Stomach (tissue), 9 donors: Measurements from ENCODE around the gene STYXL1. TPM values are rescaled to one million over a fixed set of nuclear protein-coding genes. Genes with fewer than 3 reads are reported as not detected.

Experiments used
- DNase-seq, 2 donors: peaks; one replicate each; pipeline versions ENCODE4 v3.0.0 to v3.0.0-alpha.2; 2013 to 2019
- H3K27ac ChIP-seq, 5 donors: fragments of 200-600 bp in 4 of 5; sonication (generic) in 4 of 5; one replicate each; pipeline ENCODE4 v1.5.1; 2013 to 2019; ENCODE audit warnings: mild to moderate bottlenecking in 1 of 5, moderate library complexity in 1 of 5
- H3K27me3 ChIP-seq, 3 donors: fragments of 200-600 bp; sonication (generic); one replicate each; pipeline ENCODE4 v1.5.1; 2017 to 2019; ENCODE audit warnings: mixed run types in 1 of 3
- H3K36me3 ChIP-seq, 4 donors: fragments of 200-600 bp; sonication (generic); 1 replicate in 3 of 4; 2 replicates in 1 of 4; pipeline ENCODE4 v1.5.1; 2016 to 2019
- H3K4me1 ChIP-seq, 4 donors: fragments of 200-600 bp; sonication (generic); one replicate each; pipeline ENCODE4 v1.5.1; 2016 to 2019
- H3K4me3 ChIP-seq, 4 donors: fragments of 200-600 bp; sonication (generic) in 3 of 4; one replicate each; pipeline ENCODE4 v1.5.1; 2016 to 2019; ENCODE audit warnings: mild to moderate bottlenecking in 1 of 4
- H3K9me3 ChIP-seq, 4 donors: fragments of 200-600 bp; sonication (generic); one replicate each; pipeline ENCODE4 v1.5.1; 2016 to 2019
- CTCF ChIP-seq, 7 experiments: fragments of 450-650 bp in 4 of 7; fragments of 200-600 bp in 3 of 7; sonication (generic) in 3 of 7; IDR thresholded peaks; one replicate each; pipeline ENCODE4 v1.5.1; 2016 to 2019; ENCODE audit warnings: antibody characterized with exemption in 7 of 7, control low read depth in 2 of 7, mild to moderate bottlenecking in 1 of 7
- EP300 ChIP-seq: sonication (generic); formaldehyde crosslinking; IDR thresholded peaks from one replicate; pipeline ENCODE4 v1.6.1; 2017; ENCODE audit warnings: antibody characterized with exemption
- POLR2A ChIP-seq, 4 donors: fragments of 450-650 bp; IDR thresholded peaks; one replicate each; pipeline ENCODE4 v1.6.1; 2016; ENCODE audit warnings: antibody characterized with exemption in 4 of 4, control low read depth in 2 of 4, mild to moderate bottlenecking in 1 of 4, moderate library complexity in 1 of 4
- POLR2AphosphoS5 ChIP-seq, 3 donors: sonication (generic); formaldehyde crosslinking; IDR thresholded peaks; one replicate each; pipeline ENCODE4 v1.6.1; 2016; ENCODE audit warnings: antibody characterized with exemption in 3 of 3
- WGBS, 5 donors: extraction: QIAGEN DNeasy Blood & Tissue Kit in 3 of 5; methylation state at CpG; one replicate each; pipeline versions ENCODE4 v1.1.5 to v1.1.7; 2013 to 2018; 5-methylcytosine and 5-hydroxymethylcytosine counted together
- intact Hi-C: fragments of 100-400 bp; cut with DNase I; formaldehyde crosslinking; loops from one replicate; pipeline ENCODE4 v1.15.1; 2023; ENCODE audit warnings: low total_unique reads
- polyA plus RNA-seq, 3 donors: library from polyadenylated mRNA; stranded (reverse); fragments of 200-250 nt; gene quantifications; one replicate each; pipeline ENCODE4 v1.2.3, GENCODE V29; 2013
- total RNA-seq, 5 donors: library from RNA; depleted of rRNA; stranded (reverse); fragments of >200 nt; gene quantifications; one replicate each; pipeline versions ENCODE4 v1.1.0 to v1.2.3, GENCODE V29; 2014 to 2016
- donor health status: healthy with polysubstance abuse.
- donor health status: Bipolar disorder and iron deficiency.
- donor health status: healthy.

Gene STYXL1
- total and polyA plus RNA-seq, 8 donors, result 12.3 to 58.1 (median 33.4) TPM

GRCh38 chr7:75993689-75994387 is 54.0 kb downstream of the STYXL1 start:
- intact Hi-C loops, result no loop called here
- H3K4me3 ChIP-seq, result peak overlapping the region; percentile 79 to 94 (median 91)

GRCh38 chr7:75992083-75992755 is 55.6 kb downstream of the STYXL1 start:
- Histone ChIP-seq H3K4me3 (no peak overlapping the region), H3K4me1 (peaks cover 32 to 65% (median 41%) of the 10 kb centered on the region in 4 donors), H3K36me3 (peaks cover 14 to 32% (median 22%) of the 10 kb centered on the region in 4 donors), H3K27ac (peak overlapping the region in 4 of 5 donors; percentile 18 to 98 (median 60)), H3K27me3 (no peaks in the 10 kb centered on the region), H3K9me3 (no peaks in the 10 kb centered on the region)
- DNase-seq, result peak in 1 of 2 donors; percentile 12
- intact Hi-C loops, result no loop called here
- TF ChIP-seq POLR2A (IDR thresholded peaks at IDR 0.05) (no peak), POLR2AphosphoS5 (IDR thresholded peaks at IDR 0.05) (no peak), EP300 (no peak), CTCF (IDR thresholded peaks at IDR 0.05) (no peak)
- WGBS, 5 donors, result 76 to 92% (median 91%) methylated on average over 9 to 20 of the region's 20 CpGs

More at GRCh38 chr7:75993689-75994387, 54.0 kb downstream of the STYXL1 start:
- no peak for TF ChIP-seq EP300
- no peak for TF ChIP-seq POLR2A (IDR thresholded peaks at IDR 0.05)
- no peak for TF ChIP-seq POLR2AphosphoS5 (IDR thresholded peaks at IDR 0.05)
- 2% methylated on average over 22 to 40 of the region's 40 CpGs for WGBS, 5 donors
- H3K4me1 ChIP-seq, result peaks cover 32 to 59% (median 41%) of the 10 kb centered on the region in 4 donors
- H3K36me3 ChIP-seq, result peaks cover 6 to 23% (median 14%) of the 10 kb centered on the region in 4 donors
- no peaks in the 10 kb centered on the region for H3K9me3 ChIP-seq
- peak; percentile 53 to 74 for DNase-seq
- H3K27ac ChIP-seq, result peak overlapping the region; percentile 95 to 98 (median 97)
- H3K27me3 ChIP-seq, result no peaks in the 10 kb centered on the region

GRCh38 chr7:75991531-75992082 is 56.2 kb downstream of the STYXL1 start:
- peaks cover 32 to 69% (median 42%) of the 10 kb centered on the region in 4 donors for H3K4me1 ChIP-seq
- H3K9me3 ChIP-seq, result no peaks in the 10 kb centered on the region
- intact Hi-C loops, result no loop called here
- no peak overlapping the region for H3K4me3 ChIP-seq
- TF ChIP-seq EP300 (no peak), CTCF (IDR thresholded peaks at IDR 0.05) (no peak), POLR2AphosphoS5 (IDR thresholded peaks at IDR 0.05) (no peak), POLR2A (IDR thresholded peaks at IDR 0.05) (no peak)
- no peaks in the 10 kb centered on the region for H3K27me3 ChIP-seq
- WGBS, 5 donors, result 90 to 97% (median 95%) methylated on average over 9 of the region's 9 CpGs
- H3K27ac ChIP-seq, result peak overlapping the region in 3 of 5 donors; percentile 18 to 97 (median 22)
- peaks cover 19 to 36% (median 28%) of the 10 kb centered on the region in 4 donors for H3K36me3 ChIP-seq
- no peak for DNase-seq

- intact Hi-C loops, result no loop called here
- peak in 1 of 2 donors; percentile 52 for DNase-seq
- no peak overlapping the region for H3K4me3 ChIP-seq
- no peaks in the 10 kb centered on the region for H3K9me3 ChIP-seq
- TF ChIP-seq POLR2A (IDR thresholded peaks at IDR 0.05) (no peak), EP300 (no peak), POLR2AphosphoS5 (IDR thresholded peaks at IDR 0.05) (no peak), CTCF (IDR thresholded peaks at IDR 0.05) (no peak)
- peak overlapping the region in 4 of 5 donors; percentile 11 to 97 (median 53) for H3K27ac ChIP-seq
- H3K27me3 ChIP-seq, result no peaks in the 10 kb centered on the region
- WGBS, 5 donors, result 57 to 66% (median 64%) methylated on average over 20 to 21 of the region's 21 CpGs
- peaks cover 29 to 45% (median 38%) of the 10 kb centered on the region in 4 donors for H3K36me3 ChIP-seq
- H3K4me1 ChIP-seq, result peaks cover 23 to 73% (median 43%) of the 10 kb centered on the region in 4 donors
These were observed 58.1 kb downstream of the STYXL1 start for GRCh38 chr7:75989500-75990388.
